K562 treated with DMSO at 1 percent for 4 hours (cell line): ENCODE results near the gene CLCN6. TPM values are rescaled to one million over a fixed set of nuclear protein-coding genes. Genes with fewer than 3 reads are reported as not detected.

ENCODE experiments used
- total RNA-seq: library from RNA; unstranded; fragments of 300-600 nt; gene quantifications from 2 replicates; pipeline ENCODE4 v1.2.3, GENCODE V29; 2022; ENCODE audit not compliant: insufficient read depth

Gene CLCN6, protein sequence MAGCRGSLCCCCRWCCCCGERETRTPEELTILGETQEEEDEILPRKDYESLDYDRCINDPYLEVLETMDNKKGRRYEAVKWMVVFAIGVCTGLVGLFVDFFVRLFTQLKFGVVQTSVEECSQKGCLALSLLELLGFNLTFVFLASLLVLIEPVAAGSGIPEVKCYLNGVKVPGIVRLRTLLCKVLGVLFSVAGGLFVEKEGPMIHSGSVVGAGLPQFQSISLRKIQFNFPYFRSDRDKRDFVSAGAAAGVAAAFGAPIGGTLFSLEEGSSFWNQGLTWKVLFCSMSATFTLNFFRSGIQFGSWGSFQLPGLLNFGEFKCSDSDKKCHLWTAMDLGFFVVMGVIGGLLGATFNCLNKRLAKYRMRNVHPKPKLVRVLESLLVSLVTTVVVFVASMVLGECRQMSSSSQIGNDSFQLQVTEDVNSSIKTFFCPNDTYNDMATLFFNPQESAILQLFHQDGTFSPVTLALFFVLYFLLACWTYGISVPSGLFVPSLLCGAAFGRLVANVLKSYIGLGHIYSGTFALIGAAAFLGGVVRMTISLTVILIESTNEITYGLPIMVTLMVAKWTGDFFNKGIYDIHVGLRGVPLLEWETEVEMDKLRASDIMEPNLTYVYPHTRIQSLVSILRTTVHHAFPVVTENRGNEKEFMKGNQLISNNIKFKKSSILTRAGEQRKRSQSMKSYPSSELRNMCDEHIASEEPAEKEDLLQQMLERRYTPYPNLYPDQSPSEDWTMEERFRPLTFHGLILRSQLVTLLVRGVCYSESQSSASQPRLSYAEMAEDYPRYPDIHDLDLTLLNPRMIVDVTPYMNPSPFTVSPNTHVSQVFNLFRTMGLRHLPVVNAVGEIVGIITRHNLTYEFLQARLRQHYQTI
- 12.7 and 14.6 TPM in 2 replicates for total RNA-seq

GRCh38 chr1:11805422-11806306 lies at the start of gene CLCN6, which contains the start of gene MTHFR:
CLCN6 (plus strand) TSS chr1:11806191; CDS start chr1:11806263, 72 bp downstream.
MTHFR (minus strand) TSS chr1:11805964; CDS start chr1:11803116, 2,848 bp downstream.

DNA sequence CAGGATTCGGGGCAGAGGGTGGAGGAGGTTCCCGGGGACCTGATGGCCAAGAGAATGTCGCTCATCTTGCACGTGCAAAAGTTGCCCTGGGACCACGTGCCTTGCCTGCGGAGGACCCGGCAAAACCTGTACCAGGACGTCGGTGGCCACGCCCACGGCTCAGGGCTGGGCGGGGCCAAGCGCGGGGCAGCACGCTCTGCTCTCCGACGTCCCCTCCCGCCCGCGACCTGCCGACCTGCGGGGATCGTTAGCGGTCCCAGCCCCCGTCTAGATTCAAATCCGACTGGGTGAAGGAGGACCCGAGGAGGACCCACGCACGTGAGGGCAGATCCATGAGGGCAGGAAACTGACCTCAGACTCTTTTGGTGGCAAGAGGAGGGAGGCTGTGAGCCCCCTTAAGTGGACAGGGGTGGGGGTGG lies 44.0 kb upstream of the CLCN6 start, which contains the start of gene C1orf167:
Gene C1orf167, plus strand, starts transcription at position 206 of the 419 bp plus-strand sequence. CDS start 2,208 bp downstream, outside the sequence.

GRCh38 chr1:11847667-11848372 lies 41.8 kb downstream of the CLCN6 start, which contains the start of gene NPPA:
NPPA (minus strand) TSS chr1:11847783; CDS start chr1:11847684, 99 bp downstream.

DNA sequence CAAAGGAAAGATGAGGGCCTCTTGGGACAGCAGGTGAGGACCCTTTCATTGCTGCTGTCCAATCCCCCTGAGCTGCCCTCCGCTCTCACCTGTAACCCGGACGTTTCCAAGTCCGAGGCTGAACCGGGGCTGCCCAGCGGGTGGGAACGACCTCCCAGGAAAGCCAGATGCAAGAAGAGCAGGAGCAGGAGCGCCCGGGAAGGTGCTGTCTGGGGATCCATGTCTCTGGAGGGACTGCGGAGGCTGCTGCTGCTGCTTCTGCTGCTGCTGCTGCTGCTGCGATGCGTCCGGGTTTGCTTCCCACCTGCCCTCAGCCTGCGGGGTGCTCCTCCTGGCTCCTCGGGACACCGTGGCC lies 52.6 kb downstream of the CLCN6 start, which contains the start of gene NPPB:
Gene NPPB, minus strand, starts transcription at position 333 of the 355 bp plus-strand sequence. Its CDS starts 112 bp downstream, at position 221.

Other genes with a start within 250 kb of the CLCN6 start
- 5.4 and 19.8 TPM in 2 replicates for gene FBXO2, start 151.8 kb upstream of the CLCN6 start, total RNA-seq
- 11.4 and 17.1 TPM in 2 replicates for gene FBXO44, start 151.3 kb upstream of the CLCN6 start, total RNA-seq
- 38.0 and 40.9 TPM in 2 replicates for gene FBXO6, start 142.0 kb upstream of the CLCN6 start, total RNA-seq
- gene MAD2L2, start 125.0 kb upstream of the CLCN6 start, total RNA-seq, result 257 and 262 TPM in 2 replicates
- not detected in 2 replicates for gene DRAXIN, start 114.5 kb upstream of the CLCN6 start, total RNA-seq
- 154 and 165 TPM in 2 replicates for gene AGTRAP, start 70.1 kb upstream of the CLCN6 start, total RNA-seq
- 0.27 TPM in 1 of 2 replicates, not detected in the other for gene C1orf167, start 44.0 kb upstream of the CLCN6 start, total RNA-seq
- 63.1 and 63.6 TPM in 2 replicates for gene MTHFR, start 227 bp upstream of the CLCN6 start, total RNA-seq
- gene NPPA, start 41.6 kb downstream of the CLCN6 start, total RNA-seq, result not detected in 2 replicates
- gene NPPB, start 52.8 kb downstream of the CLCN6 start, total RNA-seq, result not detected in 2 replicates
- gene KIAA2013, start 120.2 kb downstream of the CLCN6 start, total RNA-seq, result 120 and 137 TPM in 2 replicates
- gene PLOD1, start 128.5 kb downstream of the CLCN6 start, total RNA-seq, result 130 and 131 TPM in 2 replicates
- gene MFN2, start 174.3 kb downstream of the CLCN6 start, total RNA-seq, result 78.0 and 79.2 TPM in 2 replicates
- gene MIIP, start 213.3 kb downstream of the CLCN6 start, total RNA-seq, result 114 and 127 TPM in 2 replicates